NCI-H2227 treated with DMSO at 0.1 percent for 48 hours (cell line): ENCODE data around the gene LCT.
"Not testable (repeated sequence)": the region's sequence is repeated elsewhere in the genome, so short reads cannot be mapped to it uniquely, and the experiment has no call there.

Experiments used
- DNase-seq: peaks from one replicate; lab custom pipeline; 2025; lab: John Stamatoyannopoulos, UW

The LCT gene

GRCh38 chr2:135797497-135798274 lies 39.3 kb downstream of the LCT start:
- DNase-seq, result peak; percentile 51

- DNase-seq, result no peak
These were observed 40.4 kb downstream of the LCT start for GRCh38 chr2:135796606-135797005.

GRCh38 chr2:135795641-135796040 lies 41.3 kb downstream of the LCT start:
- not testable (repeated sequence) for DNase-seq

GRCh38 chr2:135792401-135793150 lies 44.4 kb downstream of the LCT start:
- no peak for DNase-seq

GRCh38 chr2:135791418-135792190 lies 45.4 kb downstream of the LCT start:
- DNase-seq, result no peak

GRCh38 chr2:135790423-135790822 lies 46.6 kb downstream of the LCT start:
- DNase-seq, result no peak

- no peak for DNase-seq
These were observed 50.2 kb downstream of the LCT start for GRCh38 chr2:135786823-135787222.

GRCh38 chr2:135785032-135785431 lies 52.0 kb downstream of the LCT start:
- no peak for DNase-seq

- DNase-seq, result no peak
These were observed 53.5 kb downstream of the LCT start for GRCh38 chr2:135783439-135783838.

- no peak for DNase-seq
These were observed 54.8 kb downstream of the LCT start for GRCh38 chr2:135782231-135782630.

- no peak for DNase-seq
These were observed 60.6 kb downstream of the LCT start for GRCh38 chr2:135776367-135776766.

GRCh38 chr2:135775420-135775819 lies 61.6 kb downstream of the LCT start:
- DNase-seq, result no peak

GRCh38 chr2:135773917-135774316 lies 63.1 kb downstream of the LCT start:
- DNase-seq, result no peak

- no peak for DNase-seq
These were observed 63.7 kb downstream of the LCT start for GRCh38 chr2:135773319-135773718.

GRCh38 chr2:135768863-135769262 lies 68.1 kb downstream of the LCT start:
- DNase-seq, result no peak

- no peak for DNase-seq
These were observed 74.5 kb downstream of the LCT start for GRCh38 chr2:135762530-135762929.

- DNase-seq, result no peak
These were observed 75.0 kb downstream of the LCT start for GRCh38 chr2:135762022-135762421.

GRCh38 chr2:135756692-135757091 lies 80.3 kb downstream of the LCT start:
- no peak for DNase-seq

- DNase-seq, result no peak
These were observed 81.4 kb downstream of the LCT start for GRCh38 chr2:135755573-135755972.

- DNase-seq, result no peak
These were observed 91.4 kb downstream of the LCT start for GRCh38 chr2:135745545-135745944.

GRCh38 chr2:135744760-135745314 lies 92.1 kb downstream of the LCT start:
- DNase-seq, result peak; percentile 30

- DNase-seq, result no peak
These were observed 93.1 kb downstream of the LCT start for GRCh38 chr2:135743860-135744259.
